AG09319 (cell line): Measurements from ENCODE around the gene MRPL54.

Experiments
- DNase-seq: peaks from one replicate; pipeline ENCODE4 v3.0.0-alpha.2; 2010; ENCODE audit warnings: low read depth; ENCODE audit errors: extremely low read depth
- TF ChIP-seq, protein P1 (sequence below): IDR thresholded peaks from 2 replicates; pipeline ENCODE4 v1.5.1; 2011; ENCODE audit warnings: low read depth, mild to moderate bottlenecking, inconsistent platforms, low read length, moderate library complexity

MRPL54 gene

DNA sequence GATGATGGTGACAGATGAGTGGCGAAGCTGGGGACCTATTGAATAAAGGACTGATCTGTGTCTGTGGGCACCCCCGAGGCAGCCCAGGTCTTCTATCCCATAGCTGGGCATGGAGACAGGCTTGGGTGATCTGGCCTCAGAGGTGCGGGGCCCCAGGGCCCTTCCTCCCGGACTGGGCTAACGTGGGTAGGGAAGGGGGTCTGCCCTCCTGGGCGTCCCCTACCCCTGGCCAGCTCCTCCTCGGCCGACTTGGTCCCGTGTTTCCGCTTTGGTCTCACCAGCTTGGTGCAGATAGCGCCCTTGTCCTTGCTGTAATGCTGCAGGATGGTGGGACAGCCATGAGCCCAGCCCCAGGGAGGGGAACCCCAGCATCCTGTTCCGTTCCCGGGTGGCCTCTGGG is 20.4 kb downstream of the MRPL54 start:
- TF ChIP-seq, protein P1, sequence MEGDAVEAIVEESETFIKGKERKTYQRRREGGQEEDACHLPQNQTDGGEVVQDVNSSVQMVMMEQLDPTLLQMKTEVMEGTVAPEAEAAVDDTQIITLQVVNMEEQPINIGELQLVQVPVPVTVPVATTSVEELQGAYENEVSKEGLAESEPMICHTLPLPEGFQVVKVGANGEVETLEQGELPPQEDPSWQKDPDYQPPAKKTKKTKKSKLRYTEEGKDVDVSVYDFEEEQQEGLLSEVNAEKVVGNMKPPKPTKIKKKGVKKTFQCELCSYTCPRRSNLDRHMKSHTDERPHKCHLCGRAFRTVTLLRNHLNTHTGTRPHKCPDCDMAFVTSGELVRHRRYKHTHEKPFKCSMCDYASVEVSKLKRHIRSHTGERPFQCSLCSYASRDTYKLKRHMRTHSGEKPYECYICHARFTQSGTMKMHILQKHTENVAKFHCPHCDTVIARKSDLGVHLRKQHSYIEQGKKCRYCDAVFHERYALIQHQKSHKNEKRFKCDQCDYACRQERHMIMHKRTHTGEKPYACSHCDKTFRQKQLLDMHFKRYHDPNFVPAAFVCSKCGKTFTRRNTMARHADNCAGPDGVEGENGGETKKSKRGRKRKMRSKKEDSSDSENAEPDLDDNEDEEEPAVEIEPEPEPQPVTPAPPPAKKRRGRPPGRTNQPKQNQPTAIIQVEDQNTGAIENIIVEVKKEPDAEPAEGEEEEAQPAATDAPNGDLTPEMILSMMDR = no peak

DNA sequence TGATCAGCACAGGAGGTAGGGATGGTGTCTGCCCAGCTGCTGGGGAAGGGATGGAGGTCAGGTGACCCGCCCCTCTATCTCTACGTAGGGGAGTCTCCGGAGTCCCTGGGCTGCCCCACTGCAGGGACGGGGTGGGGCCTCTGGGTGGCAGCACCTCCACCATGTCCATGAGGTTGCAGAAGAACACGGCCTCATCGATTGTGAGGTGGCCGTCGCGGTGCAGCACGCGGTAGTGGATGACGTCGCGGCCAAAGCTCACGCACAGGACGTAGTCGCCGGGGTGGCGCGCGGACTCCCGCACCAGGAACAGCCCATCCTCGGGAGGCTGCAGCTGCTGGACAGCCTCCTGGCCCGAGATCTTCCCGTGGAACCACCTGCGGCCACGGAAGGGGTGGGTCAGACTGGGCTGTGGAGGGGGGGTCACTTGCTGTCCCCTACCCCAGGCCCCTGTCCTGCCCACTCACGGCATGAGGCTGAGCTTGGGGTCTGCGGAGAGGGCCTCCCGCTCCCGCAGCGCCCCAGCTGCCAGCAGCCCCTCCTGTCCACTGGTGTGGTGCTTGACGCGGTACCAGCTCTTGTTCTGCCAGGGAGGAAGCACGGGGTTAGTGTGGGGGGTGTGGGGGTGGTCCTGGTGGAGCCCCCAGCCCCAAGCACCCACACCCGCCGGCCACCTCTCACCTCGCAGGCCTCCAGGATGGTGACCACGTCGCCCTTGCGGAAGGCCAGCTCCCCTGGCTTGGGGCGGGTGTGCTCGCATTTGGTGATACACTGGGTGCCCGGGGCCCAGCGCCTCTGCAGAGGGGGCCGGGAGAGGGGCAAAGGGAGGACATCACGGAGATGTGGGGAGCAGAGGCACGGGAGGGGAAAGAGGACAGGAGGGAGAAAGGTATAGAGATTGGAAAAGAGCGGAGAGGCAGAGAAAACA is 21.4 kb downstream of the MRPL54 start:
- DNase-seq = no peak
- TF ChIP-seq, protein P1 = no peak

More for the DNA sequence above, 20.4 kb downstream of the MRPL54 start:
- no peak for DNase-seq

DNA sequence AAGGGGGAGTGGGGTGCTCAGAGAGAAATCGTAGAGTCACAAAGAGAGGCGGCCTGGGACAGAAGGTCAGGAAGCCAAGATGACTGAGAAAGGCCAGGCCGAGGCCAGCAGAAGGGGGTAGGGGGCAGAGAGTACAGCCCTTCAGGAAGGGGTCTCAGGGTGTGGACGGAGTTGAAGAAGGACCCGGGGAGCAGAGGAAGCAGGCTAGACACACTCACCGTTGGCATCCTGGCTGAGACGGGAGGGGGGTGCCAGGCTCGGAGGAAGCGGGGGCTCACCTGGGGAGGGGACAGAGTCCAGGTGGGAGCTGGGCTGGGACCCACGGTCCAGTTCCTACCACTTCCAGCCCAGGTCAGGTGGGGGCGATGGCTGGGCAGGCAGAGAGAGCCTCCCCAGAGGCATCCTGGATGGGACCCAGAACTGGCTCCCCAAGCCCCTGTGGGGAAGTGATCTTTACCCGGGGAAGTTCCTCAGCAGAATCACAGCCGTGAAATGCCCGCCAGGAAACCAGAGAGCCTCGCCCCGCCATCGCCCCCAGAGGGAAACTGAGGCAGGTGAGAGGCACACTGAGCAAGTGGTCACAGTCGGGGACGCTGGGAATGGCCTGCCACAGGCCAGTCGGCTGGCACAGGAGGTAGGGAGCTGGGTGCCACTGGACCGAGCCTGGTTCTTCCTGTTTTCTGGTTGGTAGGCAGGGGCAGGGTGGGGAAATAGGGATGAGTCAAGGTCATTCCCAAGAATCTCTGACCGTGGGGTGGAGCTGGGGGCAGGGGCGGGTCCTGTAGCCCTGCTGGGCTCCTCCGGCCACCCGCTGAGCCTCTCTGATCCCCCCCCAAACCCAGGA is 22.3 kb downstream of the MRPL54 start:
- TF ChIP-seq, protein P1 = no peak
- DNase-seq = no peak

DNA sequence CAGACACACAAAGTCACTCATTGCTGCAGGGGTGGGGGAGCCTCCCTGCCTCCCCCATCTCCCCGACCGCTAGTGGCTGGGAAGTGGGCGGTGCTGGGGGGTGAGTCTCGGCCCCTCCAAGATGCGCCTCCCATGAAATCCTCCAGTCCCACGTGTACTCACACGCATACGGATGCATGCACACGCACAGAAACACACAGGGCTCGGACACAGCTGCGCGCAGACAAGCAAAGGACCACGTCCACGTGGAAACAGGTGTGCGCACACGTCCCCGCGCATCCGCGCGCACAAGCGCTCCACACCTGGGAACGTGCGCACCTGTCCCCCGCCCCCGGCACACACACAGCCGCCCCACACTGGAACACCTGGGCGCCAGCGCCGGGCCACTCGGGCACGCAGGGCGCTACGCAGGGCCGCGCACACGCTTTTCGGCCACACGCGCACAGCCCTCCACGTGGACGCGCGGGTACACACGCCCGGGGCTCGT is 23.0 kb downstream of the MRPL54 start:
- DNase-seq = no peak
- TF ChIP-seq, protein P1 = no peak

DNA sequence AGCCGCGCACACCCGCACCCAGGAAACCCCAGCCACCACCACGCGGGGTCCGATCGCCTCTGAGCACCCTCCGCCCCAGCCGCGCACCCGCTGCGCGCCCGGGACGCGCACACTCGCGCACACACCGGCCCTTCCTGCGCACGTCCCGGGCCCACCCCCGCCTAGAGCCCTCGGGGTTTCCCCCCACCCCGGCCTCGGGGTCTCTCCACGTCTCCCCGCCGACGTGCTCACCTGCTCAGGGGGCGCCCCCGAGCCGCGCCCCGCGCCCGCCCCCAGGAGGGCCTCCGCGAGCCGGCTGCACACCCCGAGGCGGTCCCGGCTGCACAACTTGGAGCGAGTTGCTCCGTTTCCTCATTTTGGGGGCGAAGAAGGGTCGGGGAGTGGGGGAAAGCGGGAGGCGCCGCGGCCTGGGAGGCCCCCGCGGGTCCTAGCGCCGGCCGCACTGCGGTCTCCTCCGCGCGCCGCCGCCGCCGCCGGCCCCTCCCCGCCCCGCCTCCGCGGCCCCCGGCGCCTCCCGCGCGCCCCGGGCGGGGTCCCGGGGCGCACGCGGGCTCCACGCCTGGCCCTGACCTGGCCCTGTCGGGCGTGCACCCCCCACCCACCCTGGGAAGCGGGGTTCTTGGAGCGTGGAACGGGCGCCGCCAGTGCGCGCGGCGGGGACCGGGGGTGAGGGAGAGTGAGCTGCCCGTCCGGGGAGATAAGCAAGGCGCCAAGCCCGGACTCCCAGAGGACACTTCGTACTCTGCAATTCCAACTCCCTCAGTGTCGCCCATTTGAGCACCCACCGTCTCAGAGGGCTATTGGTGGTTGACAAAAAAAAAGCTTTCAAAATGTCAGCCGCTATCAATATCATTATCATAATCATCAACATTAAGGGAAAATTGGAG is 23.7 kb downstream of the MRPL54 start, which contains the start of gene MATK:
TSS of gene MATK (minus strand) at position 444 of the 887 bp plus-strand sequence. CDS start 1,246 bp downstream, outside the sequence.
- no peak for DNase-seq
- TF ChIP-seq, protein P1 = no peak

DNA sequence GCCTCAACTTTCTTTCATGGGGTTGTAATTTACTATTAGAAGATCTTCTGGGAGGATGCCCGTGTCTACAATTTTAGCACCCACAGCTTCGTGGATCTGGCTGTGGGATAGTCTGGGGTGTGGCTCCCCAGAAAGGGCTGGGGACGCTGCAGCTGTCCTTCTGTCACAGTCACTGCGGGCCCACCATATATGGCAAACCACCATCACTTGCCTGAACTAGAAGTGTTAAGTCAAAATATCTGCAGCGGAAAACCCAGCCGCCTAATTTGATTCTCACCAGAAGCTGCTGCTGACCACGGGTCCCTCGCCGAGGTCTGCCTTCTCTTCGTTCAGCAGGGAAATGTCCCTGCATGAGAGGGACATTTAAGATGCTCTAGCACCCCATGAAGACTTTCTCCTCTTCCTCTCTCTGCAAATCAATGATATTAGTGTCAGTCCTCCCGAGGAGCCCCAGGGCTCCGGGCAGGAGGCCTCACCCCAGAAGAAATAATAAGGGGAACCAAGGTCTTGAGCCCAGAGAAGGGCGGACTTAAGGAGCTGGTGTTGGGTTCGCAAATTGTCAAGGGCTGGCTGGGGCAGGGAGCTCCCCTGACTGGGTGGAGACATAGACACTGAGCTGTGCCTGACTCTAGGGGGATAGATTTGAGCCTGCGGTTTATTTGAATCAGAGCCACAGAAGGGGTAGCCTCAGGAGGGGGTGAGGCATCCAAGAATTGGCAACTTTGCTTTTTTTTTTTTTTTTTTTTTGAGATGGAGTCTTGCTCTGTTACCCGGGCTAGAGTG is 26.7 kb downstream of the MRPL54 start:
- no peak for DNase-seq
- TF ChIP-seq, protein P1 = no peak
